GM21526 (cell line): ENCODE data around the gene SLC26A6.

Experiments
- ATAC-seq: cut with Tn5 transposase; IDR thresholded peaks from one replicate; pipeline ENCODE4 v1.9.1; 2021; ENCODE audit warnings: moderate library complexity; ENCODE audit not compliant: unreplicated experiment, low FRiP score

The SLC26A6 gene

DNA sequence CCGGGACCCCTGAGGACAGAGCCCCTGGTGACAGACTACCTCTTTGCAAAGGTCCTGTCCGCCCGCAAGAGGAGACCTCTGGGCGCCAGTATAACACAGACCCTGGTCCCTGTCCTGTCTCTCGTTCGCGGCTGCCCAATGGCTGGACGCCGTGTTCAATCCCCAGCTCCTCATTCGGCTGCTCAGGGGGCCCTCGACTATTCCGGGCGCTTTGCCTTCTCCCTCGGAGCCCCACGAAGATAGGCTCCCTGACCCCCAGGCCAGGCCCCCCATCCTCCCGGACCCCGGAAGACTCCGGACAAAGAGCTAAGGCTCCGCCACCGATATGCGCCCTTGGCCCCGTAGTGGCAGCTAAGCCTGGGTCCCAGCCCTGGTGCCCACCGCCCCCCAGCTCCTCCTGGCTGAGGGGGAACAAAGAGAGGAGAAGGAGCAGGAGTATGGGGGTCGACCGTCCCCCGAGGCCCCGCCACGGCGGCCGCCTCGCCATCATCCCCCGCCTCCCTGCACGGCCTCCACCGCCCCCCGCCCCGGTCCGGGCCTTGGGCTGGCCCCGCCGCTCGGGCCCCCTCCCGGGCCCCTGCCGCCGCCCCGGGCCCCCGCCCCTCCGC is 27.0 kb upstream of the SLC26A6 start:
- no peak for ATAC-seq

GRCh38 chr3:48661501-48662144 is 26.4 kb upstream of the SLC26A6 start:
- ATAC-seq: no peak

DNA sequence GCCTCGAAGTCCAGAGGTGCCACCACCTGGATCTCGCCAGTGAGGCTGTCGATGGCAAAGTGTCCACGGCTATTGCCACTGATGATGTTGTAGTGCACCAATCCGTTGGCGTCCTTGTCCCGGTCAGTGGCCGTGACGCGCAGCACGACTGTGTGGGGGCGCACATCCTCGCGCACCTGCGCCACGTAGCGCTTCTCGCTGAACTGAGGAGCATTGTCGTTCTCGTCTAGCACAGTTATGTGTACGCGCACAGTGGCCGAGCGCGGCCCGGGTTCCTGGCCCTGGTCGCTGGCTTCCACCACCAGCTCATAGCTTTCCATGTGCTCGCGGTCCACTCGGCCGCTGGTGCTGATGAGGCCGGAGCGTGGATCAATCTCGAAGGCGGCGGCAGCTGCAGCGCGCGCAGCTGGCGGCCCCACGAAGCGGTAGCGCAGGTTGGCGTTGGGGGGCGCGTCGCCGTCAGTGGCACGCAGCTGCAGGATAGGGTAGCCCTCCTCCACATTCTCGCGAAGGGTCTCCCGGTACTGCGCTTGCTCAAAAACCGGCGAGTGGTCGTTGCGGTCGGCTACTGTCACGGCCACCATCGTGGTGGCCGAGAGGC is 25.6 kb upstream of the SLC26A6 start:
- no peak for ATAC-seq

- no peak for ATAC-seq
Observed at GRCh38 chr3:48656841-48657281, 21.6 kb upstream of the SLC26A6 start.

GRCh38 chr3:48656061-48656840 is 21.0 kb upstream of the SLC26A6 start:
- ATAC-seq: no peak

DNA sequence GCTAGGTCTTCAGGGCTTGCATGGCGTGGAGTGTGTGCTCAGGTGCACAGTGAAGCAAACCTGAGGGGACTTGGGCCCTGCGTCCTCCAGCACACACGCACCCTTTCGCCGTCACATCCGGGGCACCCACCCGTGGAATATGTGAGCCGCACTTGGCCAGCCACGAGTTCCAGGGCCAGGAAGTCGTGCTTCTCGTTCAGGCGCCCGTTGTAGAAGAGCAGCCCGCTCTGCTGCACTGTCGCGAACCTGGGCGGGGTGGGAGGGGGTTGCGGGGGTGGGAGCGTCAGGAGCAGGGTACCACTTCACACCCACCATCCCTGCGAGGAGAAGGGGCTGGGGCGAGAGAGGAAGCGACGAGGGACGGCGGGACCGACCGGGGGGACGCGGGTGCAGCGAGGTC is 20.3 kb upstream of the SLC26A6 start:
- ATAC-seq: no peak

- no peak for ATAC-seq
Observed at GRCh38 chr3:48655063-48655462, 19.8 kb upstream of the SLC26A6 start.

GRCh38 chr3:48652923-48653715 is 17.9 kb upstream of the SLC26A6 start:
- ATAC-seq: no peak

- no peak for ATAC-seq
Observed at GRCh38 chr3:48651771-48652170, 16.5 kb upstream of the SLC26A6 start.

DNA sequence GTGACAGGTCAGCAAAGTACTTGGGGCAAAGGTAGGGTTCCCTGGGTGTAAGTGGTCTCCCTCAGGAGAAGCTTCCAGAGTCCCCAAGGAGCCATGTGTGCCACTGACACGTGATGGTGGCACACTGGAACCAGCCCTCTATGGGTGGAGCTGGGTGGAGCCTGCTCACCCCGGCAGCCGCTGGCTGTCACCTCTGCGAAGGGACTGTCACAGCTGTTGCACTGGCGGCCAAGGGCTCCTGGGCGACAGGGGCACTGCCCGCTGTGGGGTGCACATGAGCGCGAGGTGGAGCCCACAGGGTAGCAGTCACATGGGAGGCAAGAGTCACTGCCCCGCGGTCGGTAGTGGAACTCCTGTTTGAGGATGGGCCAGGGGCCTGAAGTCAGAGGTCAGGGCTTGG is 15.5 kb upstream of the SLC26A6 start:
- no peak for ATAC-seq

DNA sequence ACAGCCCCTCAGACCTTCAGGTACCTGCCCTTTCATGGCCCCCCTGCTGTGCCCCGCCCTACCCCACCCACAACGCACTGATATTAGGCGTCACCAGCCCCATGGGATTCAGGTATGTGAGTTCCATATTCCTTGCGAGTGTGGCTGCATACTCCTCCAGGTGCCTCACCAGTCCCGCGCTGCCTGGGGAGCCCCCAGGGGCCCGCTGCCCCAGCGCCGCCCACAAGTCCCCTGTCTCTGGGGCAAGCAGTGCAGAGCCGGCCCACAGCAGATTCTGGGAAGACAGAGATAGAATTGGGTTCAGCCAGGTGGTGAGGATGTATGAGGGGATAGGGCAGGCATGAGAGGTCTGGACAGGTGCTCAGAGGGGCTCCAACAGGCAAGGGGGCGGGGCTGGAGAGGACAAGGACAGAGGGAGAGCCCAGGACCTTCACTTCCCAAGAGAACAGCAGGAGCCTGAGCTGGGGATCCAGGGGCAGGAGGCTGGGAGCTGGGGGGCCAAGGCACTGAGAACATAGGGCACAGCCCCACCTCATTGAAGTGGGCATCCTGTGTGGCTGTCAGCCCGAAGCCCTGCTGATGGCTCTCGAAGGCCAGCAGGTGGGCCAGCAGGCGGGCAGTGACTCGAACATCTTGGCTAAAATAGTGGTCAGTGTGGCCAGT is 13.1 kb upstream of the SLC26A6 start:
- ATAC-seq: no peak

DNA sequence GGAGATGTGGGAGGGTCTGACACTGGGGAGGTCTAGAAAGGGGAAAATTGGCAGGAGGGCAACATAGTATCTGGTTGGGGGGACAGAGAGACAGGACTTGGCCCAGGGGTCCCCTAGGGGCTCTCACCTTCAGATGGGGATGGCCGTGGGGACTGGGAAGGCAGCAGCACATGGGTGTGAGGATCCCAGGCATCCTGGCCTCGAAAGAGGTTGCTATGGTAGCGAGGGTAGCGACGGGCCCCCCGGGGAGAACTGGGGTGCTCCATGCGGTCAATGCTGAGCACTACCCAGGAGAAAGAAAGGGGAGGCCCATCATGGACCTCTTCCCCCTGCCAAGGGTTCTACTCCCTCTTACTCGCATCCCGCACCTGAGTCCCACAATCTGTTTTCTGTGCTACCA is 12.5 kb upstream of the SLC26A6 start:
- no peak for ATAC-seq

DNA sequence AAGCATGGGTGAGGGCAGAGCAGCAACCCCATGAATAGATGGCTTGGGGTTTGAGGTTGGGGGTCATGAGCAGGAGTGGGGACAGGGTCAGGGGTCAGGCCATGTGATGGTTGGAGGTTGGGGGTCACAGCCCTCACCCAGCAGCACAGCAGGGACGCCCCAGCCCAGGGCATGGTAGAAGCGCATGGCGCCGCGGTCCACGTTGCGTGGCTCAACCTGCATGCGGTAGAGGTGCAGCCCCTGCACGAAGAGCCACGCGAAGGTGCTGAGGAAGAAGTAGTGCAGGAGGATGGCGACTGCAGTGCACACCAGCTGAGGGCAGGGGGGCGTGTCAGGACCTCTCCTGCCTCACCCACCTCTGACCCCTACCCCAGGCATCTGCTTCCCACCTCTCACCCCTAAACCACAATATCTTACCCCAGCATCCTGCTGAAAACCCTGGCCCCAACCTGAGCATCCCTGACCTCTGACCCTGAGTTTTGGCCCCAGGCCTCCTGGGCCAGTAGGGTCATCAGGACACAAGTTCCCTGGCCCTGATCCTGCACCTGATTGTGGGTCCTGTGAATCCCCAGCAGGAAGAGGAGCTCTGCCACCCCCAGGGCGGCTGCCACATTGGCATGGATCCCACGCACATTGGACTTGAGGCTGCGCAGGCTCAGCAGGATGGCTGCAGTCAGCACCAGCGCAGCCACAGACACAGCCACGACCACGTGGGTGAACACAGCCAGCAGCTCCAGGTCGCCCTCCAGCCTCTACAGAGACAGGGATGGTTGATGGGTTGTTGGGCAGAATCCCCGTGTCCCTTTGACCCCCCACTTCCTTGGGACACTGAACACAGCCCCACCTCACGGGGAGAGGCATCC is 9.9 kb upstream of the SLC26A6 start:
- ATAC-seq: no peak

DNA sequence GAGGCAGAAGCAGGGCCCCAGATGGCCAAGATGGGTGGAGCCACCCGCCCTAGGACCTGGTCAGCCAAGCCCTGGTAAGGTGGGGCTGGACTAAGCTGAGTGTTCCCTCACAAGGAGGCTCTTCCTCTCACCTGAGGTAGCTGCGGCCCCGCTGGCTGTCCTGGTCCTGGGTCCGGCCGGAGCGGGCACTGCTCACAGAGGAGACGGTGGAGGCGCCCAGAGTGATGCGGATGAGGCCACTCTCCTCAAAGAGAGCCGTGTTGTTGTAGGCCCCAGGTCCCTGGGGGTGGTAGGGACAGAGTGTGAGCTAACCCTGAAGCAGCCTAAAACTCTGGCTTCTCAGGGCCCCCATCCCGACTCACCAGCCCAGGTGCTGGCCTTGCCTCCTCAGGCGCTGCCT is 7.3 kb upstream of the SLC26A6 start:
- no peak for ATAC-seq

DNA sequence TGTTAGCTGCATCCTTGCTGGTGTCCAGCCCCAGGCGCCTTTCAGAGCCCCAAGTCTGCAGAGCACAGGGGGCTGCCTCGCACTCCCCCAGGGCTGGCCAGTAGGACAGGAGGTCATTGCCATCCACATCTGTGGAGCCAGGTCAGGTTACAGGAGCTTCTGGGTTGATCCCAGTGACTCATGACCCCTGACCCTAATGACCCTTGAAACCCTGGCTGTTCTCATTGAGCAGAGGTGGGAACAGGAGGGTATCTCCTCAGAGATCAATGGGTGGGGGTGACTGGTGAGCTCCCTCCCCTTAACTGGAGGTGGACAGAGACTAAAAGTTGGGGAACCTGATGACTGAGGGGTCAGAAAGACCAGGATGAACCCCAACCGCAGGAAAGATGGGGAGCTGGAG is 6.1 kb upstream of the SLC26A6 start:
- ATAC-seq: no peak

GRCh38 chr3:48639944-48640606 is 4.8 kb upstream of the SLC26A6 start:
- ATAC-seq: no peak

GRCh38 chr3:48637305-48637704 is 2.0 kb upstream of the SLC26A6 start:
- ATAC-seq: no peak

DNA sequence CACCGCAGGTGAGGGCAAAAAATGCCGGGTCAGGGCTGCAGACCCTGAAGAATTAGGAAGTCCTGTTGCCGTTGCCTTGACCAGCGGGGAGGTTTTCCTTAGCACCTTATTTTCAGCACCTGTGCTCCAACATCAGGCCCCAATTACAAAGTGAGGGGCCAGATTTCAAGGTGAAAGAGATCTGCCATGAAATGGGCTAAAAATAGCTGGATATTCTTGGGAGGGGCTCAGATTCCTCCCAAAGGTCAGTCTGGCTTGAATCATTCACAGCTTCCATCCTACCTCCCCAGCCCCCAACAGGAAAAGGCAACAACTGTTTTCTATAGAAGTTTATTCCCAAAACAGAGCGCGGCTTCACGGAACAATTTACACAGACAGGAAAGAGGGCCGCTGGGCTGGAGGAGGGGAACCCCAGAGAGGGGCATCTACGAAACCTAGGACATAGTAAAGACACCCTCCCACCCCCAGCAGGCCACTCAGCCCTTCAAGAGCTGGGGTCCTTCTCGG is 941 bp upstream of the SLC26A6 start:
- ATAC-seq: no peak
